HG02571 (cell line): ENCODE measurements around the gene HLA-B.
A peak's percentile ranks its signal among the peaks of the same experiment; 100 is the strongest.
"Not testable (repeated sequence)": the region's sequence is repeated elsewhere in the genome, so short reads cannot be mapped to it uniquely, and the experiment has no call there.

ENCODE experiments used
- ATAC-seq: cut with Tn5 transposase; IDR thresholded peaks from one replicate; pipeline ENCODE4 v1.9.1; 2021; ENCODE audit warnings: mild to moderate bottlenecking, moderate library complexity; ENCODE audit not compliant: unreplicated experiment

Gene HLA-B

GRCh38 chr6:31356946-31357466 is at the start of gene HLA-B:
TSS of gene HLA-B (minus strand) at chr6:31357179. CDS start at chr6:31357158, 21 bp downstream.
- ATAC-seq, result peak; percentile 74

DNA sequence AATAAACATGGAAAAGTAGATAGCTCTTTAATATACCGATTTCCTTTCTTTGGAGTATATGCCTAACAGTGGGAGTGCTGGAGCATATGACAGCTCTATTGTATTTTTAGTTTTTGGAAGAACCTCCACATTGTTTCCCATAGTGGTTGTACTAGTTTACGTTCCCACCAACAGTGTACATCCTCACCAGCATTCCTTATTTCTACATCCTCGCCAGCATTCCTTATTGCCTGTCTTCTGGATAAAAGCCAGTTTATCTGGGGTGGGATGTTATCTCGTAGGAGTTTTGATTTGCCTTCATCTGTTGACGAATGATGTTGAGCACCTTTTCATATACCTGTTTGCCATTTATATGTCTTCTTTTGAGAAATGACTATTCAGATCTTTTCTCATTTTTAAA is 49.0 kb upstream of the HLA-B start:
- no peak for ATAC-seq

DNA sequence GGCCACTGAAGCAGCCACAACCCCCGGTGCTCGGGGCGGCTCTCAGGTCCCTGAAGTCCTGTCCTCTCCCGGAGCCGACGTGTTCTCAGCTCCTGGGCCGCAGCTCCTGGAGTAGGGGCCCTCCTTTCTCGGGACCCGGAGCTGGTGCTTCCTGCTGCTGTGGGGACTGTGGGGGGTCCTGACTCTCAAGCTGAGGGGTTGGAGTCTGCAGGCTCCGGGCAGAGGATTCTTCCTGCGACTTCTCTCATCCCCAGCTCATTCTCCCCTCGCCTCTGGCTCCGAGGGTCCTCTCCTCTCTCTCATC is 47.0 kb upstream of the HLA-B start:
- not testable (repeated sequence) for ATAC-seq

GRCh38 chr6:31403283-31404060 is 46.5 kb upstream of the HLA-B start, which contains the start of gene MICA:
TSS of gene MICA (plus strand) at chr6:31403595. CDS start at chr6:31403633, 38 bp downstream.
- peak; percentile 50 for ATAC-seq

GRCh38 chr6:31402324-31403282 is 45.6 kb upstream of the HLA-B start:
- peak; percentile 10 for ATAC-seq

- ATAC-seq, result no peak
Measured at GRCh38 chr6:31401403-31401802, 44.4 kb upstream of the HLA-B start.

- no peak for ATAC-seq
Measured at GRCh38 chr6:31400467-31401289, 43.7 kb upstream of the HLA-B start.

- ATAC-seq, result no peak
Measured at GRCh38 chr6:31399589-31400466, 42.8 kb upstream of the HLA-B start.

DNA sequence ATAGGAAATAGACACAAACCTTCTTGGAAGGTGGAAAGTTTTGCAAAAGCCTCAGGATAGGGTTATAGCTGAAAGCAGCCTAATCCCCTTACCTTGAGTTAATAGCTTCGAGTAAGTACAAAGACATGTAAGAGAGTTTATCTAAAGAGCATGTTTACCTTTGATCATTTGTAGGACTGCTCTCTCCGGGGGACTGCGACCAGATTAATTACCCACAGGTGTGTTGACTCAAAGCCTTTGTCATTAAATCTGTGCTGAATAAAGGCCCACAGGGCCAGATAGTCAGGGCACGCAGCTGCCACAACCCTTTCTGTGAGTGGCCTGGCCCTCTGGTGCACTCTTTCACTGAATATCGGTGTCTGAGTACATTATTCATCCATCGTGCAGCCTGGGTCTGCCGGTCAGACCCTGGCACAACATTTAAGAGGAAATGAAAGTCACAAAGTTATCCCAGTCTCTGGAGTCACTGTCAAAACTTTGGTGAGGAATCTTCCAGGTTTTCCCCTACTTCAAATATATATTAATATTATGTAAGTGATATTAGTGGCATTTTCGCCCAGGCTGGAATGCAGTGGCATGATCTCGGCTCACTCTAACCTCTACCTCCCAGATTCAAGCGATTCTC is 41.0 kb upstream of the HLA-B start:
- no peak for ATAC-seq

DNA sequence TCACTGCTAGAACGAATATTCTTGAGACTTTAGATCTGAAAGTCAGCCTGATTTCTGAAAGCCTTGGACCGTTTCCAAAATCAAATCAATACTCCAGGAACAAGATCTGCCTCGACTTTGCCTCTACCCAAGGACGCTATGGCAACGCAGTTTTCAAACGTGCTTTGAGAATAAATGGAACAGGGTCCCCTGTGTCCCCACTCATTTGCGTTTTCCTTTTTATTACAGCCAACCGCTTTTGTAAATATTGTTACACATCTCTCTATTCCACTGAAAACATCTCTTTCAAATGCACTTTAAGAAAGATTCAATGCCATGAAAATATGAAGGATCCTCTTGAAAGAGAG is 40.1 kb upstream of the HLA-B start:
- ATAC-seq, result not testable (repeated sequence)

GRCh38 chr6:31396422-31397152 is 39.6 kb upstream of the HLA-B start:
- no peak for ATAC-seq

- ATAC-seq, result no peak
Measured at GRCh38 chr6:31395832-31396231, 38.9 kb upstream of the HLA-B start.

- ATAC-seq, result no peak
Measured at GRCh38 chr6:31394381-31394780, 37.4 kb upstream of the HLA-B start.

DNA sequence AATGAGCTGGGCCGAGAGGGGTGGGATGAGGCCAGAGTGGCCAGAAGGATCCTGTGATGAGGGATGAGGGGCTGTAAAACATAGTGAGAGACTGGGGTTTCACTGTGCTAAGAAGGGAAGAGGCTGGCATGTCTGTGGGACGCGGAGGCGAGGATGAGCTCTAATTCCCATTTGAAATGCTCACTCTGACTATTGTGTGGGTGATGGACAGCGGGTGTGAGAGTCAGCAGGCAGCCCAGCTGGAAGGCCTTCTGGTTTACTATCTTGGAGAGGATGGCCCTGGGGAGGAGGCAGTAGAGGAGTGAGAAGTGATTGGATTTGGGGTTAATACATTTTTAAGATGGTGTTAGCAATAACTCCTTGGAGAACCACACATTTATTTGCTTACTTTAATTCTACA is 37.0 kb upstream of the HLA-B start:
- no peak for ATAC-seq

DNA sequence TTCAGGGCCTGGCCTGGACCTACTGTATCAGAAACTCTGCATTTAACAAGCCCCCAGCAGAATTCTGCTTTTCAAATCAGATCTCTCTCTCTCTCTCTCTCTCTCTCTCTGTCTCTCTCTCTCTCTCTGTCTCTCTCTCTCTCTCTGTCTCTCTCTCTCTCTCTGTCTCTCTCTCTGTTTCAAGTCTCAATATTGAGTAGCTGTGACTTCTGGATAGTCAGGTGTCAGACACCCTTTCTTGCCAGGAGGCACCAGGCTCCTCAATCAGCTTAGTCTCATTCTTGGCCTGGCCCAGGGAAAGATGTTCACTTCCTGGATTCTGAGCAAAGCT is 32.8 kb upstream of the HLA-B start:
- not testable (repeated sequence) for ATAC-seq

GRCh38 chr6:31388916-31389801 is 32.2 kb upstream of the HLA-B start:
- ATAC-seq, result not testable (repeated sequence)

DNA sequence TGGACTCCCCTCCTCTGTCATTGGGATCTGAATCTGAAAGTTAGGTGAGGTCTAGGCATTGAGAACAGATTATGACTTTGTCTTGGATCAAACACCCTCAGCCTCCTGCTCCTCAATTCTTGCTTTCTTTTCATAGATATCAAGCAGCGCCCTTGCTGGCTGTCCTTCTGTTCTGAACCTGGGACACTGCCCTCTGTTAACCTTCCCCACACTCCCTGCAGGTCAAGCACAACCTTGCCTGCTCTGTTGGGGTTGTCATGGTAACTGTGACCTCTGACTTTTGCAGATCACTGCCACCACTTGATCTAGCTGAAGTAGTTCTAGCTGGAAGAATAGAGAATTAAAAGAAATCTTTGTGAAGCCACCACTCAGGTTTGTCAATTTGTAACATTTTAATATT is 30.0 kb upstream of the HLA-B start:
- no peak for ATAC-seq

DNA sequence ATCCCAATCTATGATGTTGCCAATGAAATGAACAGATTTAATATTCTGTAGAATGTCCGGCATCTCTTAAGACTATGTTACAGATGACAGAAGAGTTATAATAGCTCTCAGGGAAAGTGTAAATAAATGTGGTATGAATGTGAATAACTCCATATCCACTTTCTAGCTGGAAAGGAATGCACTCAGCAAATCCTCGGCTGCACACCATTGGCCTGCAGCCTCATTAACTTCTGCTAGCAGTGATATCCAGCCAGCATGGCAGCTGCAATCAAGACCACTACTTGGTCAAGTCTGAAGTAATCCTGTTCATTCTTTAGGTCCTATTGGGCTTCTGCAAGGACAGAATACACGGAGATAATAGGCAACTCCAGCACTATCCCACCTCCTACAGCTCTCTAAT is 29.1 kb upstream of the HLA-B start:
- ATAC-seq, result no peak
